HUDEP-2 (cell line): ENCODE data around the gene ANO4.

ENCODE experiments used
- DNase-seq, 76 experiments: peaks; one replicate each; lab custom pipeline; 2025; ENCODE audit not compliant: unreplicated experiment in 76 of 76; lab: John Stamatoyannopoulos, UW

ANO4 gene

DNA sequence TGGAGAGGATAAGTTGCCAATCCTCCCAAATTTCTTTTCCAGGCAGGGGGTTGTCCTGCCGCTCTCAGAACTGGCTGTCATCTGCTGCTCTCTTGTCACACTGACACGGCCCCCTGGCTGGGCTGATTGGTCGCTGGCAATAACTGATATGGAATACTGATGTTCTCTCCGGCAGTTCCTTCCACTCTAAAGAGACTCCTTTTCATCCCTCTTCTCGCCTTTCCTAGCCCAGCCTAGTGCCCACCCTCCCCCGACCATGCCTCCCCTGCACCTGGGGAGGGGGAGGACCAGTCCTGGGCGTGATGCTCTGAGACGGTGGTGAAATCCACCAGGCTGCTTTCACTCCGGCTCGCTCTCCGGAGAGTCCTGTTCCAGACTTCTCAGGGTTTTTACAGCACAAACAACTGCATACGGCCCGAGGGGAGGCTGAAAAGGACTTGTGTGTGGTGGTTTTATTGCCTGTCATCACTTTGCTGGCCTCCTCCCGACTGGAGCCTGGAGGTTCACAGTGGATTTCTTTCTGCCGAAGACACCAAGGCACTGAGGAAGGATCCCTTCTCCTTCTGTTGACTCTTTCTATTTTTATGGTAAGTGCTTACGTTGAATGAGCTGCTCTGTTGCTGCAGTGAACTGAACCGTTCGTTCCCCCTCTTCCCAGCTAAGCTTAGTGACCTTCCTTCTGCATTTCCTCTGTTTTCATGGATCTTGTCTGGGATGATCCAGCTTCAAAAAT, at the start of gene ANO4:
Gene ANO4 (plus strand): TSS at position 336 of the 733 bp plus-strand sequence. CDS start 107,010 bp downstream, outside the sequence.
- no peak for DNase-seq

DNA sequence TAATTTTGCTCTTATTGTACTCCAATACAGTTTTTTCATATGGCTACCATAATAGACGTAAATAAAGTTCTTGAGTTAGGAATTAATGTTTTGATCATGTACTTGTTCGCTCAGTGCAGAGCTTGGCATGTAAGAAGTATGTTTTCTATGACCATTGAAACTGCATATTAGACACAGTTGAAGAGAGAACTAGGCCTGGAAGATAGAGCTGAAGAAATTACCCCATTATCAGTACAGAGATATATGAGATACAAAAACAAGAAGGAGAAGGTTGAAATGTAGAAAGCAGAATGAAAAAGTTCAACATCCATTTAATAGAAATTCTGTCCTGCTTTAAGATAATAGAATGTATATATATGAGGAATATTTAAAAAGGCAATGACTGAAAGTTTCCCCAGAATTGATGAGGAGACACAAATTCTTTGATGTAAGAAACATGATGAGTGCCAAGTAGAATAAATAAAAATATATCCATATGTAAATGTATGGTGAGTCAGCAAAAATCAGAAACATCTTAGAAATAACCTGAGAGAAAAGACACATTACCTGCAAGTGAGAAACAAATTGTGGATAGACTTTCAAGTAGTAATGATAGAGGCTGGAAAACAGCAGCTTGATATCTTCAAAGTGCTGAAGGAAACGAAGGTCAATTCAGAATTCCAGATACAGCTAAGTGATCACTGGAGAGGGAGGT, 49.1 kb upstream of the ANO4 start:
- no peak for DNase-seq

DNA sequence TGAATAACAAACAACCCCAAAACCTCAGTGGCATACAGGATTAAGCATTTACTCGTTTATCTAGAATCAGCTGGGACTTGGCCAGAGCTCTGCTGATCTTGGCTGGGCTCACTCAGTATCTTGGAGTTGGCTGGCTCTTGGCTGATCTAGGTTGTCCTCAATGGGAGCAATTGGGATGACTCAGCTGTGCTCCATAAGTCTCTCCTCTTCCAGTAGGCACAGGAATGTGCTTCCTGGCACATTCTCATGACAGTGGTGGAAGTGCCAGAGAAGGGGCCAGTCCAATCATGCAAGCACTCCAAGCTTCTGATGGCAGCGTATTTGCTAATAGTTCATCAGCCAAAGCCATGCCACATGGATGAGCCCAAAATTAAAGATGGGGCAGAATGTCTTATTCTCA, 41.7 kb upstream of the ANO4 start:
- DNase-seq: no peak

DNA sequence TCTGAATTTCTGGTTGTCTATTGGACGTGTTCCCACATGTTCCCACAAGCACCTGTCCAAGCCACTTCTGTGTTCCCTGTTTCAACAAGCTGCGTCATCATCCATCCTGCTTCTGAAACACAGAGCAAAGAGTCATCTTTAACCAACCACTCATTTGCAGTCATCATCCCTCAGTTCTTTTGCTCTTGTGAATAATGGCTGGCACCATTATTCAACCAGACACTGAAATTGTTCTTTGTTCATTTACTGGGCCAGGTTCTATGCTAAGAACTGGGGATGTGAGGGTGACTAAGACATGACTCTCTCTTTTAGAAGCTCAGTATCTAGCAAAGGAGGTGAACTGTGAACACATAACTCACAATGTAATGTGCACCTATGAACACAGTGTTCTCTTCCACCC, 40.7 kb upstream of the ANO4 start:
- no peak for DNase-seq

DNA sequence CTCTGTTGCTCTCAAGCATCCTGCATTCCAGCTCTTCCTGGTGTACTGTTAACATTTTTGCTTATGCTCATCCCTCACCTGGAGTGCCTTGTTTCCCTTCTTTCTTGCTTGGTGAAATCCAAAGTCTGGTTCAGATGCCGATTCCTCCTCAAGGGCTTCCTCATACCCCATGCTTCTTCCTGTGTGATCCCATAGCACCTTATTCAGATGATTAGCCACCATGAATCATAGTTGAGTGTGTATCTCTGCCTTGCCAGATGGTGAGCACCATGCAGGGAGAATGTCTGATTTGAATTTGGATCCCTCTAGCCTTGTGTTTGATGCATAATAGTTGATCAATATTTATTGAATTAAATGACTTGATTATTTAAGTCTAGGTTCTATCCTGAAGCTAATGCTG, 39.4 kb upstream of the ANO4 start:
- no peak for DNase-seq

DNA sequence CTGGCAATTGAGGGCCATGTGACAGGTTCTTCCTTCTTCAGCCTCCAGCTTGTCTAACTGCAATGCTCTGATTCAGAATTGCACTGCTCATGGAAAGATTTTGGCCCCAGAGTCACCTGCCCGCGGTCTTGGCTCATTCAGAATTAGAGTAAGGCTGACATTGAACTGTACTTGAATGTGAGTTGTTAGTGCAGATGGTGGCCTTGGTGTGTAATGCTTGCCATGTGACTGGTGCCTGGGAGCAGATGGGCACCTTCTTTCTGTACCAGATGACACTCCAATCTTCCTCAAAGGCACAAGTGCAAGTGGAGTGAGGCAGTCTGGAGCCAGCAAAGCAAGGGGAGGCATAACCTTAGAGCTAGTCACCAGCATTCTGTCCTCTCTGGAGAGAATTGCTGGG, 36.5 kb upstream of the ANO4 start:
- no peak for DNase-seq

DNA sequence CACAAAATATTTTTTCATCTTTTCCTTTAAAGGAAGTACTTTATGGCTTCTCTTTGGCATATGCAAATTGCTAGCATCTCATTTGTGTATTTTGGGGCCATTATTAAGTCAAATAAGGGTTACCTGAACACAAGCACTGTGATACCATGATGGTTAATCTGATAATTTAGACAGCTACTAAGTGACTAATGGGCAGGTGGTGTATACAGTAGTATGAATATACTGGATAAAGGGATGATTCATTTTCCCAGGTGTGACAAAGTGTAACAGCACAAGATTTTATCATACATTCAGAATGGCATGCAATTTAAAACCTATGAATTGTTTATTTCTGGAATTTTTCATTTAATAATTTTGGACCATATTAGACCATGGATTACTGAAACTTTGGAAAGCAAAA, 27.2 kb upstream of the ANO4 start:
- no peak for DNase-seq

DNA sequence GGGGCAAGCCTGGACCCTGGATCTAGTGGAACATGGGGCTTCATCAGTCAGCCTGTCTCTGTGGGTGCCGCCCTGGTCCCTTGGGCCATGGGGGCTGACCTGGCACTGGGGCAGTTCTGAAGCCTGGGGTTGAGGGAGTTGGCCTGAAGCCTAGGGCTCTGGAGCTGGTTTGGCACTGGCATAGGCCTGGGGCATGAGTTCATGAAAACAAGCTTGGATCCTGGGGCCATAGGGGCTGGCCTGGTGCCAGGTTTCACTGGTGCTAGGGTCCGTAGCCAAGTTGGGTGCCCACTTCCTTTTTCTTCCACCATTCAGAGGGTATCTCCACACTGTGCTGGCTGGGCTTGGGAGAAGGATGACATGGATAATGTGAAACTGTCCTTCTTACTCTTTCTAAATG, 26.6 kb upstream of the ANO4 start:
- no peak for DNase-seq

DNA sequence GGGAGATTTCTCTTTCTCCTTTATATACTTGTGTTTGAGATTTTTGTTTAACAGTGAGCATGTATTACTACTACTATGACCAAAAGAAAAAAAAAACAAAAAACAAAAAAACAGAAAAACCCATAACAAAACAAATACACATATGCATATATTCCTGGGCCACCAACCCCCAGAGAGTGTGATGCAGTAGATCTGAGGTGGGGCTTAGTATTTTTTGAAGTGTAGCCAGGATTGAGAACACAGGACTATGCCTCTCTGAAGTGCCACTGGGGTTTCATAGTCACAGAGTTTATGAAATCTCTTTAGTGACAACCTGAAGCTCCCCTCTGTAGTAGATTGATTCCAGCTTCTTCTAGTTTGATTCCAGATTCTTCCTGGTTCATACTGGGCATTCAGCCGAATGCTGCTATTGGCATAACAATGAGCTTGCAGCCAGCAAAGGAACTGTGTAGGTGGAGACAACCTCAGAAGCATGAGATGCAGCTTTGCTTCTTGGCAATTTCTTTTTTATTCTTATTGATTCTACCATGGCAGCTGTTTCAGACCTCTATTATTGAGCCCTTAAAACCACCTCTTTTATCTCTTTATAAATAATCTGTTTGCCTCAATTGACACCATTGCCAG, 15.5 kb upstream of the ANO4 start:
- DNase-seq: no peak

DNA sequence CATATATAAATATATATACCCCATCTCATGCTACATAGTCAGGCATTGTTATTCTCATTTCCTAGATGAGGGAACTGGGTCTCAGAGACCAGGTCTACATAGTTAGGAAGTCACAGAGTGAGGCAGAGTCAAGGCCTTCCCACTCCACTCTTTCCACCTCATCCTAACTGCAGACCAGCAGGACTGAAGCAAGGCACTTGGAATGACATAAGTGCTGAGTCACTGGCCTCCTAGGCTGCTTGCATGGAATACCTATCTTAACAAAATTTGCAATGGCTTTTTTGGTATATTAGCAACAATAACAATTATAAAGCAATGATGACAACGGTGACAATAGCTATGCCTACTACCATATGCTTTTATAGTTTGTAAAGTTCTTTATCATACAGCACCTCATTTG, 5.4 kb upstream of the ANO4 start:
- DNase-seq: no peak

DNA sequence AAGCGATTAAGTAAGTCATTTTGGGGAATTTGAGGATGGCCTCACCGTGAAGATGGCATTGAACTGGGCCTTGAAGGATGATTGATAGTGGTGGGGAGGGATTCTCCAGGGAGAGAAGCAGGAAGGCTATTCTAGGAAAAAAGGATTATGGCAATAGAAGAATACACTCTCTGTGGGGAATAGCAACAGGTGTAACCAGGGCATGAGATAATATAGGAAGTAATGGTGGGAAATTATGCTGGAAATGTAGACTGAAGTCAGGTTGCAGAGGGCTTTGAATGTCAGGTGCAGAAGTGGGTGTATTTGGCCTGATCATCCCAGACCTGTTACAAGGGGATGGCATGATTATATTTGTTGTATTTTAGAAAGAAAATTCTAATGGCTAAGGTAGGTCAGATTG, 4.6 kb upstream of the ANO4 start:
- no peak for DNase-seq

DNA sequence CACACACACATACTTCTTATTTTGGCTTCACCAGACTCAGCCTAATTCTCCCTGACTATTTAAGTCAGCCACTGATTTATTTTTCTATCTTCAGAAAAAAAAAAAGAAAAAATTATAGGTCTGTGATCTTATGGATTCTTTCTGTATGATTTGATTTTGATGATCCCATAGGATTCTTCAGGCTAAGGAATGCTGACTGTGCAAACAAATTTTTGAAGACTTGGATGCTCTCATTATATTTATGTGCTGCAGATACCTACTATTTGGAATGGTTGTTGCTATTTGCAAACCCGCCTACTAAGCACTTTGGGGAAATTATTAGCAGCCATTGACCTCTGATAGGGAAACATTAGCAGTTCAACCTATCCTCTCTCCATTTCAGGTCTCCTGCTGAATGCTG, 4.0 kb upstream of the ANO4 start:
- DNase-seq: no peak

DNA sequence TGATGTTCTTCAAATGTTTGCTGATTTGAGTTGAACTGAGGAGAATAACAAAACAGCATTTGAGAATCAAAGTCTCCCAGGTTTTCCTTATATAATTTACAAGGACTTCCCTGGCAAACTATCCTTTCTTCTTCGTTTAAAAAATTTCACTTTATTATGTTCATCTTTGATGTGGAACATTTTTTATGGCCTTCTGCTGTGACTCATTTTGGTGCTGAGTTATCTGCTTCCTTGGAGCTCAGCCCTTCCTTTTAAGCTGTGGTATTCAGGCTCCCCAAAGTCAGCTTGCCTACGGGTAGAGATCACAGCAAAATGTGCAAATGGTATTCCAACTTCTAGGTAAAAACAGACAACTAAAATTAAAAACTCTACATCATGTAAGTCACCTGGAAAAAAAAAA, 1.4 kb upstream of the ANO4 start:
- no peak for DNase-seq

DNA sequence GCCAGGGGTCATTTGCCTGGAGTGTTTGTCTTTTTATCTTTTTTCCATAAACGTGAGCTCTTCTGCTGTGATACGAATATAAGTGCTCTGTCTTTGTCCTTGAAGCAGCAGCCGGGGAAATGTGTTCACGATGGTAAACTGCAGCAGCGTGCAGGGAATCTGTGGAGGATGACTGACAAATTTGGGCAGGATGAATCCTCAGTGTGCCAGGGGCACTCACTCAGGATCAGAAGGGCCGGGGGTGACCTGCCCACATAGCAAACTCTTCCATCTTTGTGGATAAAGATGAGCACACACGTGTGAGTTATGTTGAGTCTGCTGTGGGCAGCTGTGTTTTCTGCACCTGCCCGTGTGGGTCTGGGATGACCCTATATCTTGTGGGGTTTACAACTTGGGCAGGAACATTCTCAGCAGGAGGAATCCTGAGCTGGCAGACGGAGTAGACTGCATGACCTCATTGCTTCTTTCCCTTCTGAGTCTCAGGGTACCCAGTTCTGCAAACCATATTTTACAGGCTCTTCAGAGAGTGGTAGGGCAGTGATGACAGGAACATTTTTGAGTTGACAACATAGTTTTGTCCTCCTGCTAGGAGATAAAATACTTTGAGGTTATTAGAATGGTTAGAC, 711 bp downstream of the ANO4 start:
- DNase-seq: no peak

DNA sequence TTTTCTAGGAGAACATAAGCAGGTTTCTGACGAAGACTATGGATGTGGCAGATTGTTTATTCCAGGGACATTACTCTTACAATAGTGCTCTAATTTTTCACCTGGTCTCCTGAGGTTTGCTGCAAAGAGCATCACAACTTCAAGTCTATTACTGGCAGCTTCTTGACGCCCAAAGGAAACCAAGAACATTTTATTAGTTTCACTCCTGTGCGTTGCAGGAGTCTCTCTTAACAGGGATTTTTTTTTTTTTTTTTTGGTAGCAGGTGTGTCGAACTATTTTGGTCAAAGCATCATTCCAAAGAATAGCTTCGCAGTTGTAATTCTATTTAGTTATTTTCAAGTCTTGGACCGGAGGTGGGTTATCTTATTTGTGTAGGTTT, 1.2 kb downstream of the ANO4 start:
- DNase-seq: no peak

DNA sequence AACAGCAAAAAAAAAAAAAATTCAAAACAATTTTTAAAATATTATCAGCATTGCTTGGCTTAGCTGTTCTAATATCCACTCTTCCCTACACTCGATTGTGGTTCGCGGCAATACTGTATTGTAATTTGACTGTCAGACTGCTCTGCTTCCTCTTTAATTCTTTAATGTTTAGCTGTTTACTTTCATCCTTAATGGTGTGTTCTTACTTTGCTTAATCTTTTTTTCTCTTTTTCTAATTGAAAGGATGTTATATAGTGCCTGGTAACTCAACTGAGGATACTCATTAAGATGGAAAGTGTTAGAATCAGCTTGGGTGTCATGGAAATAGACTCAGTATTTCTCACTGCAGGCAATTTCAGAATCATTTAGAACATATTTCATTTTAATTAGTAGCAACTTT, 2.0 kb downstream of the ANO4 start:
- no peak for DNase-seq

DNA sequence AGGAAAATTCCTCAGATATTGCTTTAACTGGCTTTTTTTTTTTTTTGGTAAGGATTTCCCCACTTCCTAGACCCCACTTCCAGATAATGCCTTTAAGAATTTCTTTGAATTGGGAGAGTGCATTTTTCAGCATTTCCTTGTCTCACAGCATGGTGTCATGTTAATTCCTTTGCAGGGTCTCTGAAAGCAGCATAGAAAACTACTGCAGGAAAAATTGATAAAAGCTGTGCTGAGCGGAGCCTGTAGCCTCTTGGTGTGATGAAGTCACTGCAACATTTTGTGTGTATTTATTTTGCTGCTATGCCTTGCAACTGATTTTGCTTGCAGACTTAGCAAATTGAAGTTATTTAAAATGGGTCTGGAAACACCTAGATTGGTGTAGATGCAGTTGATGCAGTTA, 2.7 kb downstream of the ANO4 start:
- no peak for DNase-seq

DNA sequence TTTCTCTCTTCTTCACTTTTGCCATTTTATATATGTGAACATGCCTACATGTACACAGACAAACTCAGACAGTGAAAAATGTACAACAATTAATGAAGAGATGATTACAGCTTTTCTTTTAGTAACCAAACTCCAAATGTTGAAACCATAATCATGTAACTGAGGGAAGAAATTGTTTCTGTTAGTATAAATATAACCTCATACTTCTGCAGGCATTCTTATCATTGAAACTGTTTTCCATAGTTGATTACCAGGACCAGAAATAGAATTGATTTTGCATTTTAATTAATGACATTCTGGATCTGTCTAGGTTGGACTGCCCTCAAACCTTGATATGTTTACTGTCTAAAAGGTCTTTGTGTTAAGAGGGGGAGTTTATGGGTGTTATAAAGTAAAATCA, 3.2 kb downstream of the ANO4 start:
- no peak for DNase-seq

DNA sequence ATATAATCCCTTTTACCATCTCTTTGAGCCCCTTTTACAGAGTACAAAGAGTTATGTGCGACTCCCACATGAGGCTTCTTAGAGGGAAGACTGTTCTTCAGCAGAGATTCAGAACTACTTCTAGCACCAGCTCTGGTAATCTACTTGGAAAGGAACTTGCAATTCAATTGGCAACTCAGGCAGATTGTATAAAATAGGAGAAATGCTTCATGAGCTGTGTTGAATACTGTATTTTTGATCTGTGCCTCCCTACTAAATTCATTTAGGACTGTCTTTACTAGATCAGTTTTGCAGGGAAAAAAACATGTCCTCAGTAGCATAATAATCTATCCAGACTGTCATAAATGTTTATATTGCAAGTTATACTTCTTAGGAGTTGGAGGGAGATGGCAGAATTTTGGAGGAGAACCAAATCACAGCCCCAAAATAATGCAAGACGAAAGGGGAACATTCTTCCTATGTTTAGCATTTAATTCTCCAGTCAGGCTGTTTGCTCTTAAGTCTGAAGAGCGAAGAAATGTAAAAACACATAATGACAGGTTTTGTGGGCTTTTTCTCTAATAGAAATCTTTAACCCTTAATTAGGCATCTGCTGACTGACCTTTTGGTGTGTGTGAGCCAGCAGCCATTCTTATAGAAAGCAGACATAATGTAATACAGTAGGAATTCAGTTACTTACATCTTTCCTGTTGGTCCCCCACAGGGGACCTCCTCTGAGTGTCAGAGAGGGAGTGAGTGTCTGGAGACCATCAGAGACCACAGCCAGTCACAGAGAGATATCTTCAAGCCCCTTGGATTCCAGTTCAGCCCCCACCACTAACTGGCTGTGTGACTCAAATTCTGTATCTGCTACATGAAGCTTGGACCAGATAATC, 3.9 kb downstream of the ANO4 start:
- DNase-seq: no peak

DNA sequence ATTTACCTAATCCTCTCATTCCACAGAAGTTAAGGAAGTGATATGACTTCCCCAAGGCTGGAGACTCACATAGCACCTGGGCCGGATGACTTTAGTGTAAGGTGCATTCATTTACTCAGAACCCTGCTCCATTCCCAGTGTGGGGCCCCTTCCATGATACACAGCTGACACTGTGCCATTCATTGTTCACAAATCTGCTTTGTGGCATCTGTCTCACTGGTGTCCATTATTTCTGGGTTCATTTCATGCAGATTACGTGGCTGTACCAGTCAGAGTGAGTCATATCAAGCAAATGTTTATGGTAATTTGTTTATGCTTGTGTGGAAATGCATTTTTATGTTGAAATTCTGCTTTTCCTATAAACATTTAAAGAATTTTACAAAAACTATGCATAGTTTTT, 5.2 kb downstream of the ANO4 start:
- DNase-seq: no peak

DNA sequence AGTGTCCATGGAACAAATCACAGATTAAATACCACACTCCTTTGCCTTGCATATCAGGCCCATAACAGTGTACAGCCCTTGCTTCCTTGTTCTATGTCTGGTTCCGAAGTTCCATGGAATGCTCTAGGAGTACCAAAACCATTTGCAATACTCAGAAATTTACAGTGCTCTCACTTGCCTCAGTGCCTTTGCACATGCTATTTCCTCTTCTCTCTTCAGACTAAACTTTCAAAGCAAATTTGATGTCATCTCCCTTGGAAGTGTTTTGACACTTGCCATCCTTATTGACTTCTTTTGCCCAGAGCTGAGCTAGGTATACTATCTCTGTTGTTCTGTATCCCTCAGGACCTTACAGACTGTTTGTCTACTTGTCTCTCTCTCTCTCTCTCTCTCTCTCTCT, 6.1 kb downstream of the ANO4 start:
- no peak for DNase-seq
